DND-41 (cell line): ENCODE measurements around the gene MORN3.
A peak's percentile ranks its signal among the peaks of the same experiment; 100 is the strongest.
"Not testable (repeated sequence)": the region's sequence is repeated elsewhere in the genome, so short reads cannot be mapped to it uniquely, and the experiment has no call there.

Experiments used
- ATAC-seq: fragments of 200-7000 bp; cut with Tn5 transposase; 3 replicates; pipeline ENCODE4 v1.9.1; 2021; ENCODE audit warnings: low read depth; ENCODE audit not compliant: insufficient read depth
- DNase-seq: peaks from one replicate; pipeline ENCODE4 v3.0.0-alpha.2; 2020
- H2AFZ ChIP-seq: 2 replicates; pipeline ENCODE4 v1.6.0; 2012; ENCODE audit warnings: low read depth, low read length
- H3K27ac ChIP-seq: 2 replicates; pipeline ENCODE4 v1.5.1; 2012; ENCODE audit warnings: low read length, inconsistent platforms
- H3K27me3 ChIP-seq: fragments of 200-600 bp; sonication (generic); 2 replicates; pipeline ENCODE4 v1.6.0; 2012; ENCODE audit warnings: low read length, mild to moderate bottlenecking, inconsistent platforms; ENCODE audit not compliant: insufficient read depth, poor library complexity
- H3K36me3 ChIP-seq: 2 replicates; pipeline ENCODE4 v1.5.1; 2012; ENCODE audit warnings: low read length, inconsistent platforms; ENCODE audit not compliant: insufficient read depth
- H3K4me1 ChIP-seq: 2 replicates; pipeline ENCODE4 v1.5.1; 2012; ENCODE audit warnings: mild to moderate bottlenecking, low read length; ENCODE audit not compliant: insufficient read depth
- H3K4me2 ChIP-seq: 2 replicates; pipeline ENCODE4 v1.6.0; 2012; ENCODE audit warnings: mild to moderate bottlenecking, moderate library complexity, low read length, inconsistent platforms; ENCODE audit not compliant: insufficient read depth
- H3K4me3 ChIP-seq, 2 experiments: fragments of 200-600 bp in 1 of 2; shearing (Covaris generic) in 1 of 2; 2 replicates each; pipeline ENCODE4 v1.5.1; 2012 to 2016; ENCODE audit warnings: inconsistent platforms in 2 of 2, low read length in 2 of 2, mild to moderate bottlenecking in 2 of 2, low read depth in 1 of 2, moderate library complexity in 1 of 2
- H3K79me2 ChIP-seq: 2 replicates; pipeline ENCODE4 v1.6.0; 2012; ENCODE audit warnings: low read length, inconsistent platforms; ENCODE audit not compliant: insufficient read depth
- H3K9ac ChIP-seq: 2 replicates; pipeline ENCODE4 v1.6.0; 2012; ENCODE audit warnings: low read depth, mild to moderate bottlenecking, inconsistent platforms, low read length, moderate library complexity
- H3K9me3 ChIP-seq: 2 replicates; pipeline ENCODE4 v1.5.1; 2012; ENCODE audit warnings: low read length, moderate library complexity, mild to moderate bottlenecking, inconsistent platforms; ENCODE audit not compliant: insufficient read depth, severe bottlenecking
- H4K20me1 ChIP-seq: 2 replicates; pipeline ENCODE4 v1.6.0; 2012; ENCODE audit warnings: low read length; ENCODE audit not compliant: insufficient read depth
- CTCF ChIP-seq: IDR thresholded peaks from 2 replicates; pipeline ENCODE4 v1.5.1; 2012; ENCODE audit warnings: borderline replicate concordance, low read length, moderate library complexity, mild to moderate bottlenecking; ENCODE audit not compliant: poor library complexity, severe bottlenecking; ENCODE audit errors: extremely low read depth
- EZH2 ChIP-seq: IDR thresholded peaks from 3 replicates; pipeline ENCODE4 v1.6.1; 2012; ENCODE audit warnings: borderline replicate concordance, low read depth, mild to moderate bottlenecking, moderate library complexity, low read length, inconsistent platforms; ENCODE audit not compliant: severe bottlenecking

Gene MORN3

DNA sequence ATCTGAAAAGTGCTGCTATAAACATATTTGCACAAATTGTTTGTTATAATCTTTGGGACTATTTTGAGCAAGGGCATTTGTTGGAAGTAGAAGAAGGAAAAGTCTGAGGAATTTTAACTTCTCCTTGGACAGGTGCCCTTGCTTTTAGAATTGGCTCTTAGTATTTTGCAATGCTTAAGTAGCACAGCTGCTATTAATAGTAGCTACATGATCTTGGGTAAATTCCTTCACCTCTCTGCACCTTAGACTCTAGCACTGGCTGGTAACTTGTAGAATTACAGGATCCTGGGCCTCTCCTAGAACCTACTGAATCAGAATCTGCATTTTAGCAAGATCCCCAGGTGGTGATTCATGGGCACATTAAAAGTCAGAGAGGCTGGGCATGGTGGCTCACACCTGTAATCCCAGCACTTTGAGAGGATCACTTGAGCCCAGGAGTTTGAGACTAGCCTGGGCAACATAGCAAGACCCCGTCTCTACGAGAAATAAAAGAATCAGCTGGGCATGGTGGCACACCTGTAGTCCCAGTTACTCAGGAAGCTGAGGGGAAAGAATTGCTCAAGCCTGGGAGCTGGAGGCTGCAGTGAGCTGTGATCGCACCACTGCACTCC is 32.3 kb upstream of the MORN3 start:
- H3K4me1 ChIP-seq: peaks cover 7% of the 10 kb centered on the region
- no peak overlapping the region for H3K27ac ChIP-seq
- no peak overlapping the region for H3K4me3 ChIP-seq
- no peak overlapping the region for H3K9ac ChIP-seq
- no peaks in the 10 kb centered on the region for H3K36me3 ChIP-seq
- no peaks in the 10 kb centered on the region for H3K79me2 ChIP-seq
- no peak for DNase-seq
- no peak overlapping the region for H2AFZ ChIP-seq
- no peak overlapping the region for H3K4me2 ChIP-seq
- H4K20me1 ChIP-seq: no peaks in the 10 kb centered on the region
- H3K9me3 ChIP-seq: no peaks in the 10 kb centered on the region
- H3K27me3 ChIP-seq: no peaks in the 10 kb centered on the region
- no peak for ATAC-seq
- no peak for TF ChIP-seq EZH2
- TF ChIP-seq CTCF: no peak

- H3K9ac ChIP-seq, DNase-seq, H2AFZ ChIP-seq, H3K27me3 ChIP-seq, ATAC-seq, H3K9me3 ChIP-seq, H3K4me3 ChIP-seq, H4K20me1 ChIP-seq, H3K36me3 ChIP-seq, H3K4me2 ChIP-seq, H3K27ac ChIP-seq, H3K79me2 ChIP-seq, H3K4me1 ChIP-seq: not testable (repeated sequence)
Observed at GRCh38 chr12:121697861-121698260, 28.4 kb upstream of the MORN3 start.

GRCh38 chr12:121697093-121697698 is 27.7 kb upstream of the MORN3 start:
- ATAC-seq: peak; percentile 50; the same call in 2 of the 3 replicates
- H2AFZ ChIP-seq: peak overlapping the region; percentile 64
- H3K4me2 ChIP-seq: peak overlapping the region; percentile 43

More at GRCh38 chr12:121697093-121697698, 27.7 kb upstream of the MORN3 start:
- H3K27ac ChIP-seq: no peak overlapping the region
- no peak overlapping the region for H3K9ac ChIP-seq
- H3K4me1 ChIP-seq: peaks cover 7% of the 10 kb centered on the region
- DNase-seq: no peak
- no peaks in the 10 kb centered on the region for H3K36me3 ChIP-seq
- no peaks in the 10 kb centered on the region for H3K27me3 ChIP-seq
- no peak overlapping the region for H3K4me3 ChIP-seq
- no peaks in the 10 kb centered on the region for H4K20me1 ChIP-seq
- no peaks in the 10 kb centered on the region for H3K79me2 ChIP-seq
- no peaks in the 10 kb centered on the region for H3K9me3 ChIP-seq
- TF ChIP-seq CTCF (peak; percentile 67), EZH2 (no peak)
